Stimulated activated CD8-positive, alpha-beta memory T cell treated with anti-CD3 and anti-CD28 coated beads, Interleukin-15, amount 100 ng/mL, for 48 hours (primary cell): Measurements from ENCODE around the gene CCR7.

Experiments
- DNase-seq, 2 donors: peaks; one replicate each; pipeline ENCODE4 v3.0.0-alpha.2; 2020; ENCODE audit warnings: low read depth in 2 of 2

Gene CCR7

GRCh38 chr17:40562838-40563219, 2.4 kb downstream of the CCR7 start:
- DNase-seq: no peak

DNA sequence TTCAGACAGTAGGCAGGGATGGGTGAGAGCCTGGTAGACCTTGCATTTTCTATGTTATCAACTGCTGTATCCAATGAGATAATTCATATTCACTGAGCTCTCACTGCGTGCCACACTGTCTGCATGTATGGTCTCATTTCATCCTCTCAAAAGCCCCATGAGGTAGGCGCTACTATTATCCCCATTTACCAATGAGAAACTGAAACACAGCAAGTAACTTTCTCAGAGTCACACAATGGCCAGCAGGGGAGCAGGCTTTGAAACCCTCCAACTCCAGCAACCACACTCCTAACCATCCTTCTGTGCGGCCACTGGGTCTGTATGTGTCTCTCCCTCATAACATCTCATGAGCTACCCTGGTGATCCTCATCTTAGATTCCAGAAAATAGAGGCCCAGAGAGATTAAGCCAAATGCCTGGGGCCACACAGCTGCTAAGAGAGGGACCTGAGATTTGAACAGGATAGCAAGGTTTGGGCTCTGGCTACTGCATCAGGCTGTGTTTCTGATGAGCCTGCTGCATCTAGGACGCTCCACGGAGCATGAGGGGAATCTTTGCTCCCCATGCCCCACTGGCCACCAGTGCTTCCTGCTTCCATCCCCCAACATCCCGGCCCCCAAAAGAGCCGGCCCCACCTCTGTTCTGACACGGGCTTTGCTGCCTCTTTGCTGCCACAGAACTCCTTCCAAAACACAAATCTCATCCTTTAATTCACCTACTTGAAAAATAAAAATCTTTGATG, 3.2 kb downstream of the CCR7 start:
- DNase-seq: peak; percentile 58 to 65

GRCh38 chr17:40561294-40561870, 3.9 kb downstream of the CCR7 start:
- DNase-seq: no peak

GRCh38 chr17:40560592-40561293, 4.5 kb downstream of the CCR7 start:
- DNase-seq: peak; percentile 75 to 79

GRCh38 chr17:40559954-40560591, 5.2 kb downstream of the CCR7 start:
- DNase-seq: peak; percentile 61 to 73

- no peak for DNase-seq
Observed at GRCh38 chr17:40559564-40559916, 5.7 kb downstream of the CCR7 start.

GRCh38 chr17:40558890-40559563, 6.2 kb downstream of the CCR7 start:
- no peak for DNase-seq

- DNase-seq: no peak
Observed at GRCh38 chr17:40558300-40558889, 6.9 kb downstream of the CCR7 start.

GRCh38 chr17:40557531-40558299, 7.6 kb downstream of the CCR7 start:
- DNase-seq: no peak

DNA sequence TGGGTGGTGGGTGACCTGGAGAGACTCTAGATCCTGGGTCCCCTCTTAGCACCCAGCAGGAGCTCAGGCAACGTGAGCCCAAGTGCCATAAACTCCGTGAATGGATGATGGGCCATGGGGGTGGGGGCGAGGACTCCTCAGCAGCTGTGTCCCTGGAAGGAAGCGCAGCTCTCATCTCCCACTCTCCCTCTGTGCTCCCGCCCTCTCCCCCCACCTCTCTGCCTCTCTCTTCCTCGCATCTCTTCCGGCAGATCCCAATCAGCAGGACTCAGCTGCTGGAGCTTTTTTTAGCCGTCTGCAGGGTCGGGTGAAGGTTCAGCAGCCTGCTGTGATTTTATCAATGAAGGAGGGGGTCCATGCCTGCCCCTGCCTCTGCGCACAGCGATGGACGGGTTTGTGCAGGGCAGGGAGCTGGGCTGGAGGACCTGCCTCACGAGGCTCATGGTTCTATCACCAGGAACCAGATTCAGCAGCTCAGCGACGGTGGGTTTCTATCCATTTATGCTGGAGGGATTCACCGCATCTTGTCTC, 8.3 kb downstream of the CCR7 start:
- DNase-seq: no peak

- DNase-seq: no peak
Observed at GRCh38 chr17:40556198-40556661, 9.0 kb downstream of the CCR7 start.

- DNase-seq: no peak
Observed at GRCh38 chr17:40555296-40556190, 9.7 kb downstream of the CCR7 start.

DNA sequence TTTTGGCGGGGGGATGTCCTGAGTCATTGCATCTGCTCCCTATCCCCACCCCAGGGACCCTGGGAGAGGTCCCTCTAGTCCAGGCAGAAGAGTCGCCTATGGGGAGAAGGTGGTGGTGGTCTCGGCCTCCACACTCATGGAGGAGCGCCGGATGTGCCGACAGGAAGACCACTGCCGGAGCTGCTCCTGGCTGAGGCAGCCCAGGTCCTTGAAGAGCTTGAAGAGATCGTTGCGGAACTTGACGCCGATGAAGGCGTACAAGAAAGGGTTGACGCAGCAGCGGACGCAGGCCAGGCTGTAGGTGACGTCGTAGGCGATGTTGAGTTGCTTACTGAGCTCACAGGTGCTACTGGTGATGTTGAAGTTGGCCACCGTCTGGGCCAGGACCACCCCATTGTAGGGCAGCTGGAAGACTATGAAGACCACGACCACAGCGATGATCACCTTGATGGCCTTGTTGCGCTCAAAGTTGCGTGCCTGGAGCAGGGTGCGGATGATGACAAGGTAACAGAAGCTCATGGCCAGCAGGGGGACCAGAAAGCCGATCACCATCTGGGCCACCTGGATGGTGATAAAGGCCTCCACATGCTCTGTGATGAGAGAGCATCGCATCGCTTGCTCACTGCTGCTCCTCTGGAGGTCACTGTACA, 10.5 kb downstream of the CCR7 start:
- no peak for DNase-seq

DNA sequence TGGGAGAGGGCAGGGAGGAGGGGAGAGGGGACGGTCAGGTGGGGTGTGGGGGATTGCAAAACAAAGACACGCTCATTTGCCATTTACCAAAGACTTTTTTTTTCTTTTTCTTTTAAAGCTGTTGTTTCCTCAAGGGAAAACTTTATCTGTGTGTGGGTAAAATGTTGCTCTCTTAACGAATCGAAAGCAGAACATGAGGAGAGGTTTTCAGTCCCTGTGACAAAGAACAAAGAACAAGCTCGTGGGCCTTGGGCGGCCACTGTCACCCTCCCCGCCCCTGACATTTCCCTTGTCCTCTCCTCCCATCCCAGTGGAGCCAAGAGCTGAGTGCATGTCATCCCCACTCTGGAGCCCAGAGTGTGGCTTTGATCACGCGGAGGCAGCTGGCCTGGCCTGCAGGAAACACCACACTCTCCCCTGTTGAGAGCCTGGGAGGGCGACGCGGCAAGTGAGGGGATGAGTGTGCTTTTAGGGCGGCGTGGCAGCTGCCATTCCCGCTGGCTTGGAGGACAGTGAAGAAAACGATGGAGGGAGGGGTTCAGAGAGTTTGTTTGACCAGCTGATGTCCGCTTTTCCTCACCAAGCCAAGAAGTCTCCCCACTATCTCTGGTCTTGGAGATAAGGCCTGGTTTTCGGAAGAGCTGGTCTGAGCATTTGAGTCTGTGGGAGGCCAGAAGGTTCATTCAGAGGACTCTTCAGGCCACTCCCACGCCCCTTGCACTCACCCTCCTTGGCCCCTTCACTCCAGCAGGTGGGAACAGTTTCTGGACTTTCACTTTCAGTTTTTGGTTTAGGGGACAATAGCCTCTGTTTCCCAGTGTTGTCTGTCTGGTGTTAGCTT, 11.4 kb downstream of the CCR7 start:
- DNase-seq: no peak

- DNase-seq: no peak
Observed at GRCh38 chr17:40552806-40553693, 12.2 kb downstream of the CCR7 start.

DNA sequence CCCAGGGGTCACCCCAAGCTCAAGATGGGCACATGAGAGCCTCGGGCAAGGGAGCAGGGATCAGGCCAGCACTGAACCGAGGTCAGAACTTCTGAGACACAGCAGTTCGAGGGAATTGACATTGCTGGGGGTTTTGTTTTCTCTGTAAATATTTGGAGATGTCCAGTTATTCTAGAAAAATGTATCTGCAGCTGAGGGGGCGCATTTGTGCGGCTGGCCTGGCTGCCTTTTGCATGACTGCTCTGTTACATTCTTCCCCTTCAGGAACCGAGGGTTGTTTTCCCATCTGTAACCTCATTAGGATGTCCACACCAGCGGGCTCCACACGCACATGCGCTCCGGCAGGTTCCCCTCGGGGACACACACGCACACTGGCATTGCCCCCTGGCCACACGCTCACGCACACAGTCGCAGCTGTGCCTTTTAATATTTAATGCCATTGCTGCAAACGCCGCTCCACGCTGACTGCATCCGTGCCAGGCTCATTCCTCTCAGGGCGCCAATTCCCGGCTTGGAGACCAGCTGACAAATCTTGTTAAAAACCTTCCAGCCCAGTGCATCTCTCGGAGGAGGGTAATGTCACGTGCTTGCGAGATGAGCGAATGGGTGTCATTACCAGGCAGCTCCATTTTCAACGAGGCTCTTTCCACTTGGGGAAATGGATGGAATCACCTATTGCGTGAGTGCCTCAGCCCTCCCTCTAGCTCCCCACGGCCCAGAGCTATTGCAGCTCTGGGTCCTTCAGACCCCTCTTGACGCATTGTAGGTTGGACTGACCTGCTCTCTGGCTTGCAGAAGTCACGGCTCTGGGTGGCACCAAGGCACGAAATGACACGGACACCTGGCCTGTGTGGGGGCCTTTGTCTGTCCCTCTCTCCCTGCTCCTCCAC, 13.1 kb downstream of the CCR7 start:
- DNase-seq: no peak
